GM12864 (cell line): ENCODE results near the gene WNT9B.

Experiments
- DNase-seq: peaks from one replicate; pipeline ENCODE4 v3.0.0-alpha.2; 2011; ENCODE audit warnings: low read depth
- H3K4me3 ChIP-seq: 2 replicates; pipeline ENCODE4 v1.5.1; 2011; ENCODE audit warnings: mild to moderate bottlenecking, low read depth, low read length, control low read depth
- TF ChIP-seq, protein P1 (sequence below): IDR thresholded peaks from 2 replicates; pipeline ENCODE4 v1.5.1; 2011; ENCODE audit warnings: low read depth, mild to moderate bottlenecking, moderate library complexity, low read length, control low read depth, inconsistent platforms; ENCODE audit errors: missing control alignments

WNT9B gene

DNA sequence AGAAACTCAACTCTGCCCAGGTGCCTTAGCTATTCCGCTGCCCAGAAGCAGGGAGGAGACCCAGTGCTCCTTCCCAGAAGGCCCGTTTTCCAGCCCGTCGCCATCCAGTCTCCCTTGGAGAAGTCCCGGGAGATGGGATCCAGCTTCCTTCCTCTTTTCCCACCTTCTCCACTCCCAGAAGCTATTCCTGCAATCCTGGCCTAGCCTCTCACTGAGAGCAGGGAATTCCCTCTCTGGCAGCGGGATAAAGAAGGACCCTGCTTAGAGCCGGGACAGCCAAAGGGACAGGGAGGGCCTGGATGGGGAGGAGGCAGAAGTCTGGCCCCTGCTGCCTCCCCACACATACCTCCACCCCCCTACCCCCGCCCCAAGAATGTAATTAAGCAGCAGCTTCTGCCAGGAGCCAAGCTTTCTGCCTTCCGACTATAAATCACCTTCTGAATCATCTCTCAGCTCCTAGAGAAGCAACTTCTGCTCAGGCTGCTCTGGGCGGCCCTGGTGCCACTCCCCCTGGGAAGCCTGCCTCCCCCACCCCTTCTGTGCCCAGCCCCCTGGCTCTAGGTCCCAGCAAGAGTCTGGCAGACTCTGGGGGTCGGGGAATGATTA, 39.3 kb upstream of the WNT9B start:
- H3K4me3 ChIP-seq, result no peak overlapping the region
- TF ChIP-seq, protein P1, sequence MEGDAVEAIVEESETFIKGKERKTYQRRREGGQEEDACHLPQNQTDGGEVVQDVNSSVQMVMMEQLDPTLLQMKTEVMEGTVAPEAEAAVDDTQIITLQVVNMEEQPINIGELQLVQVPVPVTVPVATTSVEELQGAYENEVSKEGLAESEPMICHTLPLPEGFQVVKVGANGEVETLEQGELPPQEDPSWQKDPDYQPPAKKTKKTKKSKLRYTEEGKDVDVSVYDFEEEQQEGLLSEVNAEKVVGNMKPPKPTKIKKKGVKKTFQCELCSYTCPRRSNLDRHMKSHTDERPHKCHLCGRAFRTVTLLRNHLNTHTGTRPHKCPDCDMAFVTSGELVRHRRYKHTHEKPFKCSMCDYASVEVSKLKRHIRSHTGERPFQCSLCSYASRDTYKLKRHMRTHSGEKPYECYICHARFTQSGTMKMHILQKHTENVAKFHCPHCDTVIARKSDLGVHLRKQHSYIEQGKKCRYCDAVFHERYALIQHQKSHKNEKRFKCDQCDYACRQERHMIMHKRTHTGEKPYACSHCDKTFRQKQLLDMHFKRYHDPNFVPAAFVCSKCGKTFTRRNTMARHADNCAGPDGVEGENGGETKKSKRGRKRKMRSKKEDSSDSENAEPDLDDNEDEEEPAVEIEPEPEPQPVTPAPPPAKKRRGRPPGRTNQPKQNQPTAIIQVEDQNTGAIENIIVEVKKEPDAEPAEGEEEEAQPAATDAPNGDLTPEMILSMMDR, result no peak
- DNase-seq, result no peak

GRCh38 chr17:46812624-46813318, 38.6 kb upstream of the WNT9B start:
- DNase-seq, result no peak
- TF ChIP-seq, protein P1, result no peak
- H3K4me3 ChIP-seq, result no peak overlapping the region

DNA sequence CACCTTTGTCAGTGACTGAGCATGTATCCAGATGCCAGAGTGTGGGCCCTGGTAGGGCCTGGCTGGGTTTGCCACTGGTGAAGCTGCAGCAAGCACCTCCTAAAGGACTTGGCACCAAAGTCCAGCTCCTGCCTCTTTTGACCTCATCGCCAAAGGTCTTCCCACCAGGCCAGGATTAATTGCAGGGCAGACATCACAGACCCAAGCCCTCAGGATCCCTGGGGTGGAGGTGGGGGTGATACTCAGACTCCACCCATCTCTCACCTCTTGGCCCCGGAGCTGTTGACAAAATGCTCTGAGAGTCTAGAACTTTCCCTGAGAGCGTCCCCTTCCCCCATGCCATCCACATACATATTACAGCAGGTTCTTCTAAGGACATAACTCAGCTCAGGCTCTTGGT, 37.5 kb upstream of the WNT9B start:
- TF ChIP-seq, protein P1, result no peak
- no peak overlapping the region for H3K4me3 ChIP-seq
- no peak for DNase-seq

DNA sequence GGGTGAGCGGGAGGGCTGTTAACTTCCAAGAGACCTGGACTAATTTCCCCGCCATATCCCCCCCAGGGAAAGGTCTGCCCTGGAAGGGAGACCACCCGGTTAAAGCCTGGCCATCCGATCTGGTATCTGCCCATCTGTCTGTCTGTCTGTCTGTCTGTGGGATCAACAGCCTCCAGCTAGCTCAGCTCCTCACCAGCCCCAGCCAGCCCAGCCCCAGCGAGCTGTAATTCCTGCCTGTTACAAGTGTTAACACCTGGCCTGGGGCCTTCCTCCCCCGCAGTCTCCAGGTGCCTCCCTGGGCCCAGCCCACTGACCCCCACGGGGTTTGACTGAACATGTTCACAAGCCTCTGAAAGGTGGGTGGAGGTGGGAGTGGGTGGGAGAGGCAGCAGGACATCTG, 36.9 kb upstream of the WNT9B start:
- TF ChIP-seq, protein P1, result no peak

GRCh38 chr17:46815474-46816353, 35.7 kb upstream of the WNT9B start:
- TF ChIP-seq, protein P1, result no peak
- DNase-seq, result no peak
- H3K4me3 ChIP-seq, result no peak overlapping the region

More for the DNA sequence above, 36.9 kb upstream of the WNT9B start:
- DNase-seq, result no peak
- no peak overlapping the region for H3K4me3 ChIP-seq

GRCh38 chr17:46817151-46817900, 34.1 kb upstream of the WNT9B start:
- TF ChIP-seq, protein P1, result no peak
- no peak overlapping the region for H3K4me3 ChIP-seq

More at GRCh38 chr17:46817151-46817900, 34.1 kb upstream of the WNT9B start:
- DNase-seq, result no peak
